LoVo (cell line): ENCODE data around the gene CAMKMT.

Experiments used
- DNase-seq: peaks from one replicate; pipeline ENCODE4 v3.0.0-alpha.2; 2016; ENCODE audit warnings: low spot score

CAMKMT gene

GRCh38 chr2:44692821-44693220 lies 331.1 kb downstream of the CAMKMT start:
- DNase-seq = no peak

DNA sequence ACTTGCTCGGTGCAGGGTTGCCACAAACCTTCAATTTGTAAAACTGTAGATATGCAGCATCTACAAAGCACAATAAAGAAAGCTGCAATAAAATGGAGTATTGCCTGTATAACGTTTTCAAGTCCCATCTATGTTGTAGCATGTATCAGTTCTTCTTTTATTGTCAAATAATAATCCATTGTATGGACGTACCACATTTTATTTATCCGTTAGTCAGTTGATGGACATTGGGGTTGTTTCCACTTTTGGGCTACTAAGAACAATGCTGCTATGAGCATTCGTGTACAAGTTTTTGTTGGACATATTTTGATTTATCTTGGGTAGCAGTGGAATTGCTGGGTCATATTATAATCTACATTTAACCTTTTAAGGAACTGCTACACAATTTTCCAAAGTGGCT lies 339.1 kb downstream of the CAMKMT start:
- no peak for DNase-seq

- no peak for DNase-seq
These were observed 343.6 kb downstream of the CAMKMT start for GRCh38 chr2:44705356-44705755.

DNA sequence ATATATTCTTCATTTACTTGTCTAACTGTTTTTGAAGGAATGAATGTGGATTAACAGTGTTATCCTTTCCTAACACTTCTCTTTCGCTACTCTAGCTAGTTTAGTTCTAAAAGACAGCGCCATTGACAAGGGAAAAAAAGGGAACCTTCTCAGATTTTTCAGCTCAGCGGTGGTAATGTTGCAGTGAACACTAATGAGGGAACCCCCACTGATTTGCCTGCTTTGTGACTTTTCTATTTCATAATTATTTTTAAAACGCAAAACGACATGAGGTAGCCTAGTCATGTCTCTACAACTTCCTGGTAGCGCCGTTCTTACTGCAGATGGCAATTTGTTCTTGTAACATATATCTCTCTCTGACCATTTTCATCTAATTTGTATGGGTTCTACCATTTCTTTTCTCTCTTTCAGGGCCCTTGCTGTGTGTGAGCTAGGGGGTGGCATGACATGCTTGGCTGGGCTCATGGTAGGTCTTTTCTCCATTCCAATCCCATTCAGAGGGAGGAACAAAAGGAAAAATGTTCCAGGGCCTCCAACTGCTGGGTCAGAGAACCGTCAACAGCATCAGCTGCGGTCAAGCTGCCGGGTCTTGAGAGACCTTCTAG lies 344.2 kb downstream of the CAMKMT start:
- DNase-seq = no peak

DNA sequence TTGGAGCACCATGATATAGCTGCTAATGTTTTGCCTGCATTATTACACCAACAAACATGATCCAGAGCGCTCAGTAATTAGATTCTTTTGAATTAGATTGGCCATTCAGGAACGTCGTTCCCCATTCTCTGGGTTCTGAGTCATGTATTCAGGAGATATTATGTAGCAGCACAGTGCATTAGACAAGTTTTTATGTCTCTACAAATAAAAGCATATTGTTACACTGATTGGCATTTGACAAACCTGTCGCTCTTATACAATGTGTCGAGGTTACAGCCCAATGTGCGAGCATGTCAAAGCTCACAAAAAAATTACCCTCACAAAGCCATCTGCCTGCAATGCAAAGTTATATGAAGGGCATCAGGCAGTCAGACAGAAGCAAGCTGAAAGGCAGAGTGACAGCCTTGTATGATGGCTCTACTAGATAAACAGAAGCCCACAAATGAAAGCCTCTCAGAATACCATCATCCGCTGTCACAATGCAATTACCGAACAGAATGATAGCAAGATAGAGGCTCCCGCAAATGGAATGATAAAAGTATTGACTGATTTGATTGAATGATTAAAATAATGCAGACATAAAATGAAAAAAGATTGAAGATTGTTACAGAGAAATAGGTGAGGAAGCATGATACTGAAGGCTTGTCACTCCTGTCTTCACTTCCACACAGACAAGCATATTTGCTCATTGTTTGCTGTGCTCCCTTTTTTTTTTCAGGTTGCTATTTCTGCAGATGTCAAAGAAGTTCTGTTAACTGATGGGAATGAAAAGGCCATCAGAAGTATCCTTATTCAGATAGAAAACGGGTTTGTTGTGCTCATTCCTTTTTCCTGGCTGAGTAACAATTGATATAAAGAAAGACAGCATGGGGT lies 345.2 kb downstream of the CAMKMT start:
- no peak for DNase-seq

DNA sequence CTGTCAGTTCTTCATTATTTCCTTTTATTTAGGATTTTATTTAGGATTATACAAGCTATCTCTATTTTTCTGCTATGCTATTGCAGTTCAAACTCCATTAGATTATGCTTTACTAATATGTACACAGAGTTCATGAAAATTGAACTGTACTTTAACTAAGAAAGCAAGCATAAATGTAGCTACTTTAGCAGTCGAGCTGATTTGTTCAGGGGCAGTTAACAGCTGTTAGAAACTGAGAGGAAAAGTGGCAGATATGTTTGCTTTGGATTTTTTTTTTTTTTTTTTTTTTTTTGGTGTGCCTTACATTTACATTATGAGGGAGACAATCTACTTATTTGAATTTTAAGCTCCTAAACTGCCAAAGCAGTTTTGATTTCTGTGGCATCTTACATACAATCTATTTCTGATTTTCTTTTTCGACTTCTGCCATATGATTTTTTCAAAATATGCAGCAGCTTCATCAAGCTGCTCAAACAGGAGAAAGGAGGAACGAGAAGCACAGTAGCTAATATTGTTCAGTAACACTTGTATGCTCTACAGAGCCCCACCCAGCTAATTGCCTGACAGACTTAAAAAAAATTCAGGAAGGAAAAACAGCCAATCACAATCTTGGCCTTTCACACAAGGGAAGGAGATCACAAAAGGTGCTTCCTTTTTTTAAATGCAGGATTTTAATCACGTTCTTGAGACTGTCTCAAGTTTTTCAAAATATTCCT lies 346.4 kb downstream of the CAMKMT start:
- DNase-seq = no peak

DNA sequence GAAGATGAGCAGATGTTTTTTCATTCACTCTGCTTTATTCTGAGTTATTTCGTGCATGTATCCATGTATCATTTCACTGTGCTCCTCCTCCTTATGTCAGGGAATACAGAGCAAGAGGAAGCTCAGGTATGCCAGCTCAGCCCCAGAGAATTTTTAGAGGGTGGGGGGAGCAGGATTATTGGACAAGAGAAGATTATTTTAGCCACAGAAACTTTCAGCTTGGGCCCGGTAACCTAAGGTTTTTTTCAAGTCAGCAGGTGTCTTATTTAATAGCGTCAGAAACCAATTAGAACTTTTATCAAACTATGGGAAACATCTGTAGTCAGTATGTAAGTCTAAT lies 346.9 kb downstream of the CAMKMT start:
- DNase-seq = no peak

GRCh38 chr2:44713170-44713569 lies 351.4 kb downstream of the CAMKMT start:
- DNase-seq = no peak

DNA sequence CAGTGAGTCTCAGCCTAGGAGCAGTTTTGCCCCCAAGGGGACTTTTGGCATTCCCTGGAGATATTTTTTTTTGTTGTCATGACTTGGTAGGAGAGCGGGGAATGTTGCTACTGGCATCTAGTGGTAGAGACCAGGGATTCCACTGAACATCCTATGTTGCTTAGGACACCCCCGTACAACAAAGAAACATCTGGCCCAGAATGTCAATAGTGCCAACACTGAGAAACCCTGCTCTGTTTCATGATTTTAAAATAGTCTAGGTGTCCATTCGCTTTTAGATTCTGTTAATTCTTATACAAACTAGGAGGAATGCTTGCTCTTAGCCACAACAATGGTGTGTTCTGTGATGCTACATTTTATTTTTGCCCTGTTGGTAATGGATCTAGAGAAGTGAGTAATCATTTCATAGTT lies 353.9 kb downstream of the CAMKMT start:
- DNase-seq = no peak

DNA sequence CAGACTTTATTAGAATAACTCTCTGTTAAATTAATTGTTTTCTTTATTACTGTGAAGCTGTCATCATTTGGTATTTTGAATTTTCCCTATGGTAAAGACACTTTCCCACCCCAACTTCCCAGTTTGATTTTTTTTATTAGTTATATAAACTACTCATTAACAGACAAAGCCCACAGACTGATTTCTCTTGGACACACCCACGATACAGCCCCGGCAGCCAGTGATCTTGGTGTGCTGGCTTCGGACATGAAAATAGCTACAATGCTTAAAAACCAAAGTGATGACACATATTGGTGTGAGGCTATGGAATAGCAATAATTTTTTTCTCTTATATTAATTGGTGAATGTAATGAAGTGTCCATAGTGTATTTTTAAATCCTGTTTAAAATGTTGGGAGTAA lies 354.4 kb downstream of the CAMKMT start:
- no peak for DNase-seq

DNA sequence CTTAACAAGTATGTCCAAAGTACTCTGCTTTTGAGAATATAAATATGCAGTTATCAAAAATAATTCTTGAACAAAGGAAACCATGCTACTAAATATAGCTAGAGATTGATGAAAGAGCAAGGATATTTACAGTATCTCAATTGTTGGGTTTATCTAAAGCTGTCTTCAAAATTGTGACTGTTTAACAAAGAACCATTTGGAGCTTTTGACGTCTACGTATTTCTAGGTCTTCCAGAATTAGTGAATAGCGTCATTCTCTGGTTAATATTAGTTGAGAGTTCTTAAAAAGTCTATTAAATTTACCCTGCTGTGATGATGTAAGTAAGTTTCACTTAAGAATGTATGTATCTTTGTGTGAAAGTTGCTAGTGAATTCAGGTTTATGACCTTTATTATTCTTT lies 356.7 kb downstream of the CAMKMT start:
- DNase-seq = no peak

- no peak for DNase-seq
These were observed 357.8 kb downstream of the CAMKMT start for GRCh38 chr2:44719562-44719961.

GRCh38 chr2:44722026-44722625 lies 360.4 kb downstream of the CAMKMT start:
- no peak for DNase-seq

GRCh38 chr2:44723921-44724320 lies 362.2 kb downstream of the CAMKMT start:
- no peak for DNase-seq

- DNase-seq = no peak
These were observed 368.8 kb downstream of the CAMKMT start for GRCh38 chr2:44730593-44730992.

GRCh38 chr2:44731505-44731904 lies 369.8 kb downstream of the CAMKMT start:
- DNase-seq = no peak

DNA sequence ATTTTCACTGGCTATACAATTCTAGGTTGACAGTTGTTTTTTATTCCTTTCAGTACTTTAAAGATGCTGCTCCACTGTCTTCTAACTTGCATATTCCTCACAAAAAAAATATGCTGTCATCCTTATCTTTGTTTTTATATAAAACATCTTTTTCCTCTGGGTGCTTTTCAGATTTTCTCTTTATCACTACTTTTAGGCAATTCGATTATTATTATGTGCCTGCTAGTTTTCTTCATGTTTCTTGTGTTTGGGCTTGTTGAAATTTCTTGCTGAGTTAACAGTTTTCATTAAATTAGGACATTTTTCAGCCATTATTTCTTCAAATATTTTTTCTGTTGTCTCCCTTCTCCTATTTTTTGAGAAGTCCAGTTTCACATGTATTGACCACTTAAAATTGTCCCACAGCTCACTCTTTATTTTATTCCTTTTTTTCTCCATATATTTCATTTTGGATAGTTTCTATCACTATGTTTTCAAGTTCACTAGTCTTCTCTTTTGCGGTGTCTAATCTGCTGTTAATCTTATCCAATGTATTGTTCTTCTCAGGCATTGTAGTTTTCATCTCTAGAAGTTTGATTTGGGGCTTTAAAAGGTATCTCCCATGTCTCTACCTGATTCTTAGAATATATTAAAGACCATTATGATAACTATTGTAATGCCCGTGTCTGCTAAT lies 374.7 kb downstream of the CAMKMT start:
- no peak for DNase-seq

DNA sequence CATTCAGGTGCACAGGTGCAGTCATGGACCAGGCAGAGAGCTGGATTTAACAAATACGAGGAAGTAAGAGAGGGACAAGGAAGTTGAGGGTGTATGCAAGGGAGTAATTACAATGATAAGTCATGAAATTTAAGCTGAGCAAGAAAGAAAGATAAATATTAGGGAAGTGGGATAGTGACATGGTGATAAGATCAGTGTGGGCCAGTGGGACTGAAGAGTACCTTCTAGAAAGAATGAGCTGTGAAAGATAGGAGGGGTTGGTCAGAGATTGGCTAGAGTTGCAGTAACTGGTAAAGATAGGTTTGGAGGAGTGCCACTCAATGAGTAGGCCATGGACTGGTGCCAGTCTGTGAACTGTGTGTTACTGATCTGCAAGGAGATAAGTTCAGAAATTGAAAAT lies 378.9 kb downstream of the CAMKMT start:
- DNase-seq = no peak

GRCh38 chr2:44741507-44741906 lies 379.8 kb downstream of the CAMKMT start:
- DNase-seq = no peak

- DNase-seq = no peak
These were observed 380.3 kb downstream of the CAMKMT start for GRCh38 chr2:44742057-44742456.

GRCh38 chr2:44743473-44743872 lies 381.7 kb downstream of the CAMKMT start:
- DNase-seq = no peak
